ENCODE measurements around the gene CDH22.

DNA sequence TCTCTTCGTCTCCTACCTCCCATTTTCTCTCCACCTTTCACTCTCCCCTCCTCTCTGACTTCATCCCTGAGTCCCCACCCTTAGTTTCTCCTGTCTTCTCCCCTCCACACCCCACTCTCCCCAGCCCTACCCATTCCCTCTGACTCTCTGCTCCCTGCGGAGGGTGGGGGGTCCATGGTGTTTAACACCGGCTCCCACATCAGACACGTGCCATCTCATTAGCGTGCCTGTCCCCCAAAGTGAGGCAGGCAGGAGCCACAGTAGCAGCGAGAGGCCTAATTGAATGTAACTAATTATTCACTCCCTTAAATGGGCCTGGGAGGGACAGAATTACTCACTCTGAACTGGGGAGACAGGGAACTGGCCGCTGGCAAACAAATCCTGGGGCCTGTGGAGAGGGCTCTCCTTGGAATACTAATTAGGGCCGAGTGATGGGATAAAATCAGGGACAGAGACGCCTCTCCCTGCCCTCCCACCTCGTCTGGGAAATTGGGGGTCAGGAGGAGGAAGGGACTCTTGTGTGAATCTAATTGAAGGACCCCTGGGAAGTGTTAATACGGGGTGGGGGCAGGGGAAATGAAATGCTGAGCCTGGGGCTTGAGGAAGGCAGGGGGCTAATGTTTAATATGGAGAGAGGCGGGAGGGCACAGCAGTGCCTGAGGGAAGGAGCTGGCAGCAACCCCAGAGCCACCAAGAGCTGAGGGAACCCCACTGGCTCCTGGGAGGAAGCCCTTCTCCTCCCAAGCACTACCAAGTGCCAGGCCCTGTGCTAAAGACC, 172.3 kb downstream of the CDH22 start:
- TF ChIP-seq, protein P1, sequence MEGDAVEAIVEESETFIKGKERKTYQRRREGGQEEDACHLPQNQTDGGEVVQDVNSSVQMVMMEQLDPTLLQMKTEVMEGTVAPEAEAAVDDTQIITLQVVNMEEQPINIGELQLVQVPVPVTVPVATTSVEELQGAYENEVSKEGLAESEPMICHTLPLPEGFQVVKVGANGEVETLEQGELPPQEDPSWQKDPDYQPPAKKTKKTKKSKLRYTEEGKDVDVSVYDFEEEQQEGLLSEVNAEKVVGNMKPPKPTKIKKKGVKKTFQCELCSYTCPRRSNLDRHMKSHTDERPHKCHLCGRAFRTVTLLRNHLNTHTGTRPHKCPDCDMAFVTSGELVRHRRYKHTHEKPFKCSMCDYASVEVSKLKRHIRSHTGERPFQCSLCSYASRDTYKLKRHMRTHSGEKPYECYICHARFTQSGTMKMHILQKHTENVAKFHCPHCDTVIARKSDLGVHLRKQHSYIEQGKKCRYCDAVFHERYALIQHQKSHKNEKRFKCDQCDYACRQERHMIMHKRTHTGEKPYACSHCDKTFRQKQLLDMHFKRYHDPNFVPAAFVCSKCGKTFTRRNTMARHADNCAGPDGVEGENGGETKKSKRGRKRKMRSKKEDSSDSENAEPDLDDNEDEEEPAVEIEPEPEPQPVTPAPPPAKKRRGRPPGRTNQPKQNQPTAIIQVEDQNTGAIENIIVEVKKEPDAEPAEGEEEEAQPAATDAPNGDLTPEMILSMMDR (conservative IDR thresholded peaks at IDR 0.05): no peak
- TF ChIP-seq ZFX (IDR thresholded peaks at IDR 0.05): no peak

Measured in C4-2B (cell line).